Activated naive CD4-positive, alpha-beta T cell (primary cell): ENCODE results near the gene CHKA.
A peak's percentile ranks its signal among the peaks of the same experiment; 100 is the strongest.
"Not testable (repeated sequence)": the region's sequence is repeated elsewhere in the genome, so short reads cannot be mapped to it uniquely, and the experiment has no call there.

Experiments used
- DNase-seq, 4 experiments: peaks; one replicate each; lab custom pipeline; 2025; lab: John Stamatoyannopoulos, UW

The CHKA gene

DNA sequence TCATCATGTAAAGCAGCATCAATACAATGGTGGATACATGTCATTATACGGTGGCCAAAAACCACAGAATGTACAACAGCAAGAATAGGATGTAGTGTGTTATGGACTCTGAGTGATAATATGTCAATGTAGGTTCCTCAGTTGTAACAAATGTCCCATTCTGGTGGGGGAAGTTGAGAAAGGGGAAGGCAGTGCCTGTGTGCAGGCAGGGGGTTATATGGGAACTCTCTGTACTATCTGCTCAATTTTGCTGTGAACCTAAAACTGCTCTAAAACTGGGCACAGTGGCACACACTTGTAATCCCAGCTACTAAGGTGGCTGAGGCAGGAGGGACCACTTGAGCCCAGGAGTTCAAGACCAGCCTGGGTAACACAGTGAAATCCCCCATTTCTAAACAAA lies 5.9 kb downstream of the CHKA start:
- no peak for DNase-seq

- no peak for DNase-seq
Observed at GRCh38 chr11:68113986-68114385, 7.2 kb downstream of the CHKA start.

GRCh38 chr11:68107689-68108088 lies 13.5 kb downstream of the CHKA start:
- no peak for DNase-seq

GRCh38 chr11:68106165-68106940 lies 14.8 kb downstream of the CHKA start:
- DNase-seq: no peak

GRCh38 chr11:68099474-68100405 lies 21.4 kb downstream of the CHKA start:
- peak in 2 of 4 experiments; percentile 7 to 30 for DNase-seq

DNA sequence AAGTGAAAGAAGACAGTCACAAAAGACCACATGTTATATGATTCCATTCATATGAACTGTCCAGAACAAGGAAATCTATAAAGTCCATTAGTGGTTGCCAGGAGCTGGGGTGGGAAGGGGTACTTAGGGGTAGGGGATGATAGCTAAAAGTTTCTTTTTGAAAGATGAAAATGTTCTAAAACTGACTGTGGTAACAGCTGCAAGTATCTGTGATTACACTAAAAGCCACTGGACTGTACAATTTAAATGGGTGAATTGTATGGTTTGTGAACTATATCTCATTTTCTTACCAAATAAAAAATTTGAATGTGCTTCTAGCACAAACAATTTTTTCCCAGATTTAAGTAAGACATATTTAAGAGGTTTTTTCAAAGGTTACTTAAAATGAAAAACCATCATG lies 22.1 kb downstream of the CHKA start:
- DNase-seq: no peak

- no peak for DNase-seq
Observed at GRCh38 chr11:68096962-68097361, 24.2 kb downstream of the CHKA start.

- DNase-seq: no peak
Observed at GRCh38 chr11:68093565-68093964, 27.6 kb downstream of the CHKA start.

- not testable (repeated sequence) for DNase-seq
Observed at GRCh38 chr11:68092946-68093345, 28.2 kb downstream of the CHKA start.

DNA sequence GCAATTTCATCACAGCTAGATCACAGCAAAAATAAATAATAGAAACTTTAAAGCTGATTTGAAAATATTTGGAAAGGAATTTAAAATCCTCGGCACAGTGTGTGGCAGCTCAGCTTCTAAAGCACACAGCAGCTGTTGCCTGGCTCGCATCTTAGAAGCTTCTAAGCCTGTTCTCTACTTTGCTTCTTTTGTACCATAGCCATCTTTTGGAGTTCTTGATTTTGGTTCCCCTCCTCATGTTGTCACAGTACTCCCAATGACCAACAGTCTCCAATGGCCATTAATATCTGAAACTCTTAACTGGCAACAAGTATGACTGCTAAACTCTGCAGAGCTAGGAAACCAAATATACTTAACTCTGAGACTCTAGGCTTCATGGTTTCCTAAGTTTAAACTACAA lies 28.8 kb downstream of the CHKA start:
- no peak for DNase-seq

- no peak for DNase-seq
Observed at GRCh38 chr11:68090706-68091105, 30.5 kb downstream of the CHKA start.

DNA sequence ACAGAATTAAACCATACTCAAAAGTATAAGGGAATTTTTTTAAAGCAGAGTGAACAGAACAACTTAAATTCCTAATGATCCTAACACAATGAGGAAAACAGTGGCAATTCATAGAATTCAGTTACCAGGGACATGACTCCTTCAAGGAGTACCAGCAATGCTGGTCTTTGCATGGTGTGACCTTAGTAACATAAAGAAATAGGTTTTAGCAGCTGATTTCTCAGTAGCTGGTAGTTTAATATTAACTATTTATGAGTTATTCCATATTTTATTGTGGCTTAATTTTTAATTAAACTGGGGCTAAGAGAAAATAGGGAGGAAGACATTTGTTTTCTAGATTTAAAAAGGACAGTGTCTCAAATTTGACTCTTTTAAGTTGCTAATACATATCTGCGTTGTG lies 30.9 kb downstream of the CHKA start:
- DNase-seq: no peak

DNA sequence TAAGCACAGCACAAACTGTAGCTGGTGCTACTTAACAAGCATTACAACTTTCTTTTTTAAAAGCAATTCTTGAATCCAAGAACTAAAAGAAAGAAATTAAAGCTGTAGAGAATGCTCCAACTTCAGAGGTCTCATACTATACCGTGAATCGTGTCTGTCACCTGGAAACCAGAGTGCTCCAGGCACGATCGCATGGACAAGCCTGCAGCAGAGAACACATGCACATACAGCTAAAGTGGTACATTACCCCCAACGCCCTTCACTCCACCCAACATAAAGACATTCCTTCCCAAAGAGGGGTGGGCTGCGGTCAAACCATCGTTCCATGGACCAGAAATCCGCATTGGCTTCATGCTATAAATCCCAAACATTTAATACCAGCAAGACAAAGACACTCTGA lies 31.5 kb downstream of the CHKA start:
- no peak for DNase-seq

DNA sequence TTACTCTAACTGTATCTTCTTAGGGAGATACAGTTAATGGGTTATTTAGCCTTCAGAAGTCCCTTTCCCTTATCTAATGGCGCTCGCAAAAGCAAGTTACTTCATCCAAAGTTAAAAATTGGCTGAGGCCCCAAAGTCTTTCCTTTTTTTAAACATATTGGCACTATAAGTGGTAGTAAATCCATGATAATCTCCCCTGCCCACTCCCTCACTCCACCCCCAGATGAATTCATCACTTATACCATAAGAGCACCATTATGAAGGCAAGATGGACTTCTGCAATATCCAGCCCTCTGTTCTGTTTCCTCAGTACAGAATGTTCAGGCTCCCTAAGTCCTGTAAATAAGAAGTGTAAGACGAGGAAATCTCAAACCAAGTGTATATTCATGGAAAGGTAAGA lies 37.7 kb downstream of the CHKA start:
- no peak for DNase-seq

DNA sequence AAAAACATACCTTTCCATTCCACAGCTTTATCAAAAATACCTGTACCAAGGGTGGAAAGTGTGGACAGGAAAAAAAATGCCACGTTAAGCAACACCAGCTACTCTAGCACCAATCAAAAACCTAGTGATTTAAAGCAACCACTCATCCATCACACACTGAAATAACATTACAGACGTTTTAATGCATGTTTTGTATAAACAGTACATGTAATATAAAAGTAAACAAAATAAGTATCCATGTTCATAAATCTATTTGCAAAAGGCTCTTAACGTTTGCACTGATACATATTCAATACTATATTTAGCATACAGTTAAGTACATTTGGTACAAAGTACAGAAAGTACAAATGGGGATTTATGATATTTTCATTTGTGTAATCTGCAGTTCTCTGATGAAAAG lies 38.7 kb downstream of the CHKA start:
- no peak for DNase-seq

- DNase-seq: no peak
Observed at GRCh38 chr11:68081691-68082090, 39.5 kb downstream of the CHKA start.

- no peak for DNase-seq
Observed at GRCh38 chr11:68080860-68081259, 40.3 kb downstream of the CHKA start.

DNA sequence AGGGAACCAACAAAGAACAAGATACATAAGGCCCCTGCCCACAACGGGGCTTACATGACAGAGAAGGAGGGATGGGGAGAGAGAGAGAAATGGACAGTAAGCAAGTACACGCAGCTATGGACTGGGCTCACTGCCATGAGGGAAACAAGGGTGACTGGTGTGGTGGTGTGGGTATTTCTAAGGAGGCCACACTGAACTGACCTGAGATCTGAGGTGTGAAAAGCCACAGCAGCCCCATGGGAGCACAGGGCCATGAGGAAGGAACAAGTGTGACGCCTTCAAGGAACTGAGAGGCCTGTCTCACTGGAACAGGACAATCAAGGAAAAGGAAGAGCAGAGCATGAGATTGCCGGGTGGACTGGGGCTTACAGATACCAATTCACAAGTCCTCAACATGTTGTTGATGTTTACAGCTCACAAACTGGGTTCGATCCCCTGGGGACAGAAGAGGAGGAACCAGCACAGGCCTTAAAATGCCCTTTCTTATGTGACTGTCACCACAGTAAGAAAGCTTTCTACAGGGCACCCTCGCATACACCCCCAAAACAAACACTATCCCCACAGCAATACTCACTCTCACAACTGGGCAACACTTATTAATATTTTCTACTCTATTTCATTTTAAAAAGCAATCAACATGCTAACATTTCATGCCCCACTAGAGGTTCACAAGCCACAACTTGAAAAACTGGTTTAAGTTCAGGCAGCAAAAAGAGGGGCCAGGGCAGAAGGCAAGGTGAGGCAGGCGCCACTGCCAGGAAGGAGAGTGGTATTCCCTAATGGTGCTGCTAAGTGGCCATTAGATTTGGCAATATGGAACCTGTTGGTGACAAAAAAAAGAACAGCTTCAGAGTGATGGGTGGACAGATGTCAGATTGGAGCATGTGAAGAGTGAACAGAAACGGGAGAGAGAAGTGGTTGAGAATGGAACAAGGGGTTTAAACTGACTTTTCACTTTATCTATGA lies 43.3 kb downstream of the CHKA start:
- DNase-seq: no peak

DNA sequence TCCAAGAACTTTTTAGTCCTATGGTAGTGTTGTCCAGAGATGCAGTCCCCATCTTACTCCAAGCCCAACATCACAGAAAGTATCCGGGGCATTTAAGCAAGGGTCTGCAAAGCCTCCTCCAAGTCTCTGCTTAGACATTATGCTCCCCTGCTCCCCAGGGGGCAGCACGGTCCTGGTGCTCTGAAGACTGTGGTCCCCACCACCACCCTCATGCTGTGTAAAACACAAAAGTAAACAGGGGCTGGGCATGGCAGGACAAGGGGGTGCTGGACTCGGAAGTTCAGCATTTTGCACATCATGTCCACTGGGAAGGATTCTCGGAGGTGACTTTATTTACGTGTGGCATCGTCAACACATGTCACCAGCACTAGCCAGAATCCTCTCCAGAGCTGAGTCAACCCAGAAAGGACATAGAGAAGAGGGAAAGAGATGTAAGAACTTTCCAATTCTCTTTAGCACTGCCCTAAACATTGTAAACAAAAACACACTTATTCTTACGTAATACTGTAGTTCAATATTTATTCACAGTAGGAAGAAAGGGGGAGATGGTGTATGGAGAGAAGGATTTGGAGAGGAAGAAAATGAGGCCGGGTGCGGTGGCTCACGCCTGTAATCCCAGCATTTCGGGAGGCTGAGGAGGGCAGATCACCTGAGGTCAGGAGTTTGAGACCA lies 44.7 kb downstream of the CHKA start:
- DNase-seq: no peak

GRCh38 chr11:68074584-68075352 lies 46.4 kb downstream of the CHKA start:
- no peak for DNase-seq
